Right renal cortex interstitium (tissue), 3 donors: ENCODE results near the gene CARS1. TPM values are rescaled to one million over a fixed set of nuclear protein-coding genes. Genes with fewer than 3 reads are reported as not detected.

Experiments used
- DNase-seq, 3 donors: peaks; one replicate each; pipeline ENCODE4 v3.0.0-alpha.2; 2013; ENCODE audit warnings: low read depth in 3 of 3, low spot score in 2 of 3
- polyA plus RNA-seq, 3 donors: library from polyadenylated mRNA; unstranded; fragments of 120-200 nt; gene quantifications; one replicate each; pipeline ENCODE4 v1.2.1, GENCODE V29; 2013; ENCODE audit not compliant: insufficient read length in 3 of 3

The CARS1 gene
- polyA plus RNA-seq, 3 donors = 24.4 to 26.0 (median 24.9) TPM

DNA sequence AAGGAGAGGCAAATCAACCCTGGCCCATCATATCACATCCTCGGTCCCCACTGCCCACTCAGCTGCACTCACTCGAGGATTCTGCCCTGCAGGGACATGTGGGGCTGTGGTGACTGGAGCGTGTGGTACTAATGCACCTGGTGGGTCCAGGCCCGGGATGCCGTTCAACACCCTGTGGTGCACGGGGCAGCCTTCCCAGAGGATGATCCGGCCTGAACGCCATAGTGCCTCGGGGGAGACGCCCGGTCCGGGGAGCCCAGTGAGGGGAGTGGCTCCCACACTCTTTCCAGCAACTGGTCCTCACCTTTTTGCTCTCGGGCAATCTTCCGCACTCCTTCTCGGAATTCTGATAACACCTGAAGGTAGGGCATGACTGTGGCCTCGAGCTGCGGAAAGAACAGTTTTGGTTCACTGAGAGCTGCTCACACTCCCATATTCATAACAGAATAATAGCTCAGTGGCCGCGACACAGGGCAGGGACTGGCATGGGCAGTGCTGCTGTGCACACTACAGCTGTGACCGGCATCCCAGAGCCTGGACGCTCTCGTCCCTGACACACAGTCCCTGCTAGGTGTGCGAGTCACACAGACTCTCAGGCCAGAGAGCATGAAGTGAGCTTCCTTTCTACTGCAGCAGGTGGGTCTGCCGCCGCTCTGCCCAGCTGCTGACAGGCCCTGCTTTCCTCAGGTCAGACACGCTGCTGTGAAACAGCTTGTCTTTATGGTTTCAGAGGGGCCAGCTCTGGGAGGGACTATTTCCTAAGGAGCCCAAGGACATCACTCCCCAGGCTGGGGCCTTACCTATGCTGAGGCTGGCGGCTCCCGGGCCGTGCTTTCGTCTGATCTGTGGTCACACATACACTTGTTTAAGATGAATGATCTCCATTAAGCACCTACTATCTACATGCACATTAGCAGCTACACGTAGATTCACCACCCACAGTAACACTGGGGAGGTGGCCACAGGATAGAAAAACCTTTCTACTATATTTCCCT lies 45.0 kb downstream of the CARS1 start:
- no peak for DNase-seq

DNA sequence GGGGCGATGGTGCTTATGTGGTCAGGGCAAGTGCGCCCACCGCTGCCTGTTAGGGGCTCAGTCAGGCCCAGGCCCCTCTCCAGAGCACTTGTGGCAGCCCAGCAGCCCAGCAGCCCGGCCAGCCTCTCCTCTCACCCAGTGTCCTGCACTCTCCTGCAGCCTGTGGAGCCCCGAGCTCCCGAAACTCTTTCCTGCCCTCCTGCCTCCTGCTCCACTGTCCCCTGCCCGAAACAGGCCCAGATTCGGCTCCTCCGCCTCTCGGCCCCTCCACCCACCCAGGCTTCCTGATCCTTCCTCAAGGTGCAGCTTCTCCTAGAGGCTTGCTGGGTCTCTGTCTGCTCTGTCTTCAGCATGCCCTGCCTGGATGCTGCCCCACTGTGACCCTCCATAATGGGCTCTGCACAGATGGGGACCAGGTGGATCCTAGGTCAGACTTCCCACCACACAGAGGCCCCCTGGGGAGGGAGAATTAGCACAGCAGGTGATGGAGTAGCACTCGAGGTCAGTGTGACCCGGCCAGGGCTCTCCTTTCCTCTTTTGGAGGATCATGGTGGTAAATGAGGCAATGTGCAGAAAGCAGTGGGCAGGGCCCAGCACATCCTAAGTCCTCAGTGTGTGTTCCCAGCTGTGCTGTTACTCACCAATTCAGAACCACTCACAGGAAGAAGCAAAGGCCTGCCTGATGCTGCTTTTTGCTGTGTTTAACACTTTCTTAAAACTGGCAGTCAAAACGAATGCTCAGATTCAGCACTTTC lies 46.5 kb downstream of the CARS1 start:
- DNase-seq = no peak

GRCh38 chr11:3010004-3010403 lies 47.2 kb downstream of the CARS1 start:
- no peak for DNase-seq

GRCh38 chr11:3009481-3009880 lies 47.7 kb downstream of the CARS1 start:
- no peak for DNase-seq

GRCh38 chr11:3008746-3009336 lies 48.4 kb downstream of the CARS1 start:
- no peak for DNase-seq

- DNase-seq = no peak
These were observed 49.7 kb downstream of the CARS1 start for GRCh38 chr11:3007404-3008010.

DNA sequence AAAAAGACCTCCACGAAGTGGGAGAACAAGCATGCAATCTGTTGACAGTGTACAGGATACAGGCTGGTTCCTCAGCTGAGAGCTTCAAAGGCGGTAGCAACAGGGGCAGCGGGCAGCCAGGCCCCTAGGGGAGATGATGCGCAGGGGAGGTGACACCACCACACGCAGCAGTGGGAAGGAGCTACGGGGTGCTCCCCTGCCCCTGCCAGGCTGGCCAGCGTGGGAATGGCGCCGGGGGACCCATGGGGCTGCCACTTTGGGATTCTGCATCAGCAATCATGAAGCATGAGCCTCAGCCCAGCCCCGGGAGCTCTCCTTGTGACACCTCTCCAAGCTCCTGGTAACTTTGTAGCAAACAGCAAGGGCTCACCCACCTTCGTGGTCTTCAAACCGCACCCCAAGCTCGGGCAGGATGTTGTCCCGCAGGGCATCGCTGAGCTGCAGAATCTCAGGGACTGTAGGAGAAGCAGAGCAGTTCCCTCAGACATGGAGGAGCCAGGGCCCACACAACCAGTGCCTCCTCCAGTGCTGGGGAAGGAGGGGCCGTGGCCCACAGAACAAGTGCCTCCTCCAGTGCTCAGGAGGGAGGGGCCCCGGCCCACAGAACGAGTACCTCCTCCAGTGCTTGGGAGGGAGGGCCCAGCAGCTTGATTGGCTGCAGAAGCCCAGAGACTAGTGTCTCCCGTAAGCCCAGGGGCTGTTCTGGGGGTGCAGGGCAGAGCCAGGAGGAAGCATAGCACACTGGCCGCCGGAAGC lies 50.5 kb downstream of the CARS1 start:
- DNase-seq = no peak

DNA sequence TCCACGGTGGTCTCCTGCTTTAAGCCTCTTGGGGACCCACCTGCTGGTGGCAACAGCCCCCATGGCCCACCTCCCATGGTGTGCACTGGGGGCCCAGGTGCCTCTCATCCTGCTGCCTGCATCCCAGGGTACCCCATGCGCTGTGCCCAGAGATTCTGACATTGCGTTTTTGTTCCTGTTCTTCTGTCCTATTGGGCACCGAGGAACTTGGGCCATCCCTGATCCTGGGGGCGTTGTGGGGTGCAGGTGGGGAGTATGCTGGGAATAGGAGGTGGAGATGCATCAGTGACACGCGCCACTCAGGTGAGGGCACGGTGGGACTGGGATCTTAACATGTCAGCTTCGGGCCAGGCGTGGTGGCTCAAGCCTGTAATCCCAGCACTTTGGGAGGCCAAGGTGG lies 52.7 kb downstream of the CARS1 start:
- no peak for DNase-seq

DNA sequence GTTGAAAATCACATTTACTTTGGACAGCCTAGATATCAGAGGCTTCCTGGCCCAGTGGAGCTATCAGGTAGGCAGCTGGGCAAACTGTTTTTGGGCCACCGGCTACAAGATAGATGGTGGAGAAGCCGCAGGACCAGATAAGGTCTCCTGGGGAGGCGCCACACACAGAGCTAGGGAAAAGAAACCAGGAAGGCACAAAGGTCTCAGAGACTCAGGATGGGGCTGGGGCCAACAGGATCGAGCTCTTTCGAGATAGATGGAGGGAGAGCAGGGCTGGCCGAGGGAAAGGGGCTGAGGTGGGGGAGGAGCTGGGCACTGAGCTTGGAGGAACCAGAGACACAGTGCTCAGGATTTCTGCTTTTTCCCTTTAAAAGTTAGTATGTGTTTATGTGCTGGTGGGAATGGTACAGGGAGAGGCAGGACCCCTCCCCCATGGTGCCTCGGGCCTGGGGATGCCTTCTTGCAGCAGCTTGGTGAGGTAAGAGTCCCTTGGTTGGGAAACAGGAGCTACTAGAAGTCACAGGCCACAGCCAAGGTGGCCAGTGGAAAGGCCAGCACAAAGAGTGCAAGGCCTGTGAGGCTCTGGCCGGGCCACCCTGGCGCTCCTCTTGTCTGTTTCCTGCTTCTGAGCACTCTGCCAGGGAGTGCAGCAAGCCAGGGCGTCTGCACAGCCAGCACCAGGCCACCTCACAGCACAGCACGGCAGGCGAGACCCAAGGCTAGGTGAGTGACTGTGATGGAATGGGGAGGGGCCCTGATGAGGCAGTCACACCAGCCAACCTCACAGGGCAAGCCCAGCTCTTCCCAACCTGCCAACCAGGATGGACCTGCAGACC lies 53.6 kb downstream of the CARS1 start:
- DNase-seq = no peak

DNA sequence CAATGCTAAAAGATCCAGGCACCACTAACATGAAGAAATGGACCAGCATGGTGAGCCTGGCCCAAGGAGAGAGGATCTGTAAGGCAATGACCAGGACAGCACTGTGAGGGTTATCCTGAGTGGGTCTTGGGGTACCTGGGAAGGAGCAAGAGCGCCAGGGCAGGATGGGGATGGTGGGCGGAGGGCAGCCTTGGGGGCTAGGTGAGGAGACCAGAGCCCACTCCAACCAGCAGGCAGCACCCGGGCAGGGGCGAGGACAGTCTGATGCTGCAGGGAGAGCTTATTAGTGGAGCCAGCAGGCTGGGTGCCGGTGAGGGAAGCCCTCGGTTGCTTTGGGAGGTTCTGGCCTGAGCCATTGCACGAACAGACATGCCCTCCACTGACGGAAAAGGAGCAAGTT lies 54.4 kb downstream of the CARS1 start:
- no peak for DNase-seq

GRCh38 chr11:3002351-3002861 lies 54.8 kb downstream of the CARS1 start:
- DNase-seq = no peak

GRCh38 chr11:3001496-3001895 lies 55.7 kb downstream of the CARS1 start:
- no peak for DNase-seq

- no peak for DNase-seq
These were observed 56.9 kb downstream of the CARS1 start for GRCh38 chr11:3000032-3000961.

GRCh38 chr11:2999464-2999998 lies 57.7 kb downstream of the CARS1 start:
- DNase-seq = no peak

DNA sequence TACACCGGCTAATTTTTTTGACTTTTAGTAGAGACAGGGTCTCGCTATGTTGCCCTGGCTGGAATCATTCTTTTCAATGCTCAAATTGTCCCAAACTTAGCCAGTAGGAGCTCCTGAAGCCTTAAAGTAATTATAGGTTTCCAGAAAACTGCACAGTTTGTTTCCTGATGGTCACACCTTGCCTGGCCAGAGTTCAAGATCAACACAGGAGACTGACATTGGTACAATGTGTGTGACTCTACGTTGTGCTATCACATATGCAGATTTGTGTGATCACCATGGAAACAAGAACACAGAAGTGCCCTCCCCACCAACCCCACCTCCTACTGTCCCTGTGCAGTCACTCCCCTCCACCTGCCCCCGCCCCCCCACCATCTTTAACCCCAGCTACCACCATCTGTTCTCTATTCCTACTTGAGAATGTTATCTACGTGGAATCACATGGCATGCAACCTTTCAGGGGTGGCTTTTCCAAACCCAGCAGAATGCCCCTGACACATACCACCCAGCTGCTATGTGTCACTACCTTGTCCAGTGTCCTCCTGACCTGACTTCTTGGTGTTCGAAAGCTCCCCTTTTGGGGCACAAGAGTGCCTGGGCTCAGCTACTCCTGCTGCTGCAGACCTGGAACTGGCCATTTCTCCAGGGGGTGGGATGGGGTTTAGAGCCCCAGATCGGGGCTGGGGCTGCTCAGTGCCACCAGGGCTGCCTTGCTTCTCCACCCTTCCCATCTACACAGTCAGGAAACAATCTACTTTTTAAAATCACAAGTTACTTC lies 59.0 kb downstream of the CARS1 start:
- DNase-seq = no peak

DNA sequence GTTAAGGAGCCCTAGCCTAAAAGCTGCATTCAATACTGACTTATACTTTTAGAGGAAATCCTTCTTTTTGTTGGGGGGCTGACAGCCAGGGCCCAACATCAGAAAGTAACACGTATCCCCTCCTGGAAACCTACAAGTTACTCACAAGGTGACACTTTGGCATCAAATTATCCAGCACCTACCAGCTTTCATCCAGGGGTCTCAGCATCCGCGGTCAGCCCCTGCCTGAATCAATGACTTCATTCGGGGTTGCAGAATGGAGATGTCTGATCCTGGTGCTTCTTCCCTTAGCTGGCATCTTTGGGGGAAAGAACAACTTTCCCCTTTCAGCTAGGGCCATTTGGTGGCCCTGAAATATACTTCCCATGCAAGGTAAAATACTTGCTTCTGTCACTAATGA lies 59.8 kb downstream of the CARS1 start:
- no peak for DNase-seq

- no peak for DNase-seq
These were observed 60.2 kb downstream of the CARS1 start for GRCh38 chr11:2996976-2997375.
